Measurements from ENCODE around the gene IFIT2. TPM values are rescaled to one million over a fixed set of nuclear protein-coding genes. Genes with fewer than 3 reads are reported as not detected.
A peak's percentile ranks its signal among the peaks of the same experiment; 100 is the strongest.

Gene IFIT2
- polyA plus RNA-seq, 1 of the 3 experiments (the other 2 are of a cell fraction) = 0.99 TPM

DNA sequence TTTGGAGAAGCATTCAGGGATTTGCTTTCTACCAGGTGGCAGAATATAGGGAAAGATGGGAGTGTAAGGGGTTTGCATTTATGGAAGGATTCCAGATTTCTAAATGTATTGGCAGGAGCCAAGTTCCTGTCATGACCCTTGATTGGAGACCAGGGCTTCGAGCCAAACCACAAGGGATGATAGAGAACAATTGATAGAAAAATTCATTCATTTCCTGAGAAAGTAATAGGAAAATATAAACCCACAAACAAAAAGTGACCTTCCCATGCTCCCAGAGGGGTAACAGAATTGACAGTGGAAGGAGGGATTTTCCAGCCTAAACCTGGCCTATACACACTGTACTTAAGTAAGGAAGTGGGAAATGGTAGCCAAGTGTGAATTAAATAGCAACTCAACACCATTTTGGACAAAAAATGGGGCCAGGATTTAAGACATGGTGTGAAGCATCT is 22.4 kb upstream of the IFIT2 start (continued):
- TF ChIP-seq, protein P1, sequence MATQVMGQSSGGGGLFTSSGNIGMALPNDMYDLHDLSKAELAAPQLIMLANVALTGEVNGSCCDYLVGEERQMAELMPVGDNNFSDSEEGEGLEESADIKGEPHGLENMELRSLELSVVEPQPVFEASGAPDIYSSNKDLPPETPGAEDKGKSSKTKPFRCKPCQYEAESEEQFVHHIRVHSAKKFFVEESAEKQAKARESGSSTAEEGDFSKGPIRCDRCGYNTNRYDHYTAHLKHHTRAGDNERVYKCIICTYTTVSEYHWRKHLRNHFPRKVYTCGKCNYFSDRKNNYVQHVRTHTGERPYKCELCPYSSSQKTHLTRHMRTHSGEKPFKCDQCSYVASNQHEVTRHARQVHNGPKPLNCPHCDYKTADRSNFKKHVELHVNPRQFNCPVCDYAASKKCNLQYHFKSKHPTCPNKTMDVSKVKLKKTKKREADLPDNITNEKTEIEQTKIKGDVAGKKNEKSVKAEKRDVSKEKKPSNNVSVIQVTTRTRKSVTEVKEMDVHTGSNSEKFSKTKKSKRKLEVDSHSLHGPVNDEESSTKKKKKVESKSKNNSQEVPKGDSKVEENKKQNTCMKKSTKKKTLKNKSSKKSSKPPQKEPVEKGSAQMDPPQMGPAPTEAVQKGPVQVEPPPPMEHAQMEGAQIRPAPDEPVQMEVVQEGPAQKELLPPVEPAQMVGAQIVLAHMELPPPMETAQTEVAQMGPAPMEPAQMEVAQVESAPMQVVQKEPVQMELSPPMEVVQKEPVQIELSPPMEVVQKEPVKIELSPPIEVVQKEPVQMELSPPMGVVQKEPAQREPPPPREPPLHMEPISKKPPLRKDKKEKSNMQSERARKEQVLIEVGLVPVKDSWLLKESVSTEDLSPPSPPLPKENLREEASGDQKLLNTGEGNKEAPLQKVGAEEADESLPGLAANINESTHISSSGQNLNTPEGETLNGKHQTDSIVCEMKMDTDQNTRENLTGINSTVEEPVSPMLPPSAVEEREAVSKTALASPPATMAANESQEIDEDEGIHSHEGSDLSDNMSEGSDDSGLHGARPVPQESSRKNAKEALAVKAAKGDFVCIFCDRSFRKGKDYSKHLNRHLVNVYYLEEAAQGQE (IDR thresholded peaks at IDR 0.05; ENCODE audit: low read depth, low read length) = no peak
- TF ChIP-seq RCOR1 (IDR thresholded peaks at IDR 0.05; ENCODE audit: low read length) (no peak), NFIC (IDR thresholded peaks at IDR 0.05; ENCODE audit: borderline replicate concordance) (peak; percentile 99), TAF1 (IDR thresholded peaks at IDR 0.05; ENCODE audit: borderline replicate concordance, low read depth, low read length) (no peak), YY1 (IDR thresholded peaks at IDR 0.05; ENCODE audit: low read depth) (no peak), JUND (IDR thresholded peaks at IDR 0.05) (peak; percentile 78), GATA2 (CRISPR knock-in tag; IDR thresholded peaks at IDR 0.05) (no peak)

DNA sequence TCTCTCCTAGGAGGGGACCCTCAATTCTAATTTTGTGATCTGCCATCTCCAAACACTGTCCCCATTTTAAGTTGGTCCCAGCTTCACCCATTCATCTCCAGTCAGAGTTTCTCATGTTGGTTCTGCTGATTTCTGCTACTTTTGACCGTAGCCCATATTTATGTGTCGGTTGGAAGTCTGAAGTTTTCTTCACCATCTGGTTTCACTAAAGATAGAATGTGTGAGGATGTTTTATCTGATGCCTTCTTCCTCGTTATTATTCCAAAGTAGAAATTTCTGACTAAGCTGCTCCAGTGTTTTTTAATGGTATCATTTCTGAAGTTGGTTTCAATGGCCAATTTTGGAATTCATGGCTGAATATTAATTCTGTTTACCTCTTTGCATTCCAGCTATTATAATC is 21.3 kb upstream of the IFIT2 start:
- TF ChIP-seq TCF12 (IDR thresholded peaks at IDR 0.05) (peak; percentile 67), RCOR1 (IDR thresholded peaks at IDR 0.05; ENCODE audit: low read length) (no peak), SMC3 (IDR thresholded peaks at IDR 0.05; ENCODE audit: low read depth, low read length) (no peak)
- Histone ChIP-seq H3K36me3 (replicated peaks in 1 of 2; ENCODE audit: control insufficient read depth in 1 of 2, insufficient read depth in 2 of 2, low read length in 1 of 2) (no peaks in the 10 kb centered on the region), H3F3A (replicated peaks; ENCODE audit: insufficient read depth) (peaks cover 53% of the 10 kb centered on the region), H4K20me1 (ENCODE audit: insufficient read depth) (no peaks in the 10 kb centered on the region), H2AFZ (ENCODE audit: low read depth) (no peak overlapping the region), H3K4me1 (ENCODE audit: control insufficient read depth in 1 of 2, insufficient read depth in 2 of 2, low read depth in 1 of 2, low read length in 1 of 2) (peaks cover 58% of the 10 kb centered on the region in 2 experiments), H3K79me2 (ENCODE audit: insufficient read depth) (no peaks in the 10 kb centered on the region), H3K9me2 (no peaks in the 10 kb centered on the region), H3K4me2 (no peak overlapping the region), H3K27me3 (ENCODE audit: insufficient read depth) (no peaks in the 10 kb centered on the region), H3K27ac (ENCODE audit: low read depth in 2 of 2, low read length in 1 of 2) (peak overlapping the region; percentile 95 to 97), H3K9me3 (no peaks in the 10 kb centered on the region), H3K4me3 (ENCODE audit: low read depth in 2 of 2, low read length in 1 of 2) (no peak overlapping the region), H3K9ac (no peak overlapping the region)
- ChIA-PET POLR2A (no interaction called here), CTCF (interaction anchor here (1.3 kb wide), 1 partner anchor 88 kb away, joined by 6 read pairs; no protein-coding TSS in a partner anchor)
- WGBS (ENCODE audit: low lambda C conversion rate) = 69% methylated on average over 3 of the region's 3 CpGs
- DNase-seq = no peak

DNA sequence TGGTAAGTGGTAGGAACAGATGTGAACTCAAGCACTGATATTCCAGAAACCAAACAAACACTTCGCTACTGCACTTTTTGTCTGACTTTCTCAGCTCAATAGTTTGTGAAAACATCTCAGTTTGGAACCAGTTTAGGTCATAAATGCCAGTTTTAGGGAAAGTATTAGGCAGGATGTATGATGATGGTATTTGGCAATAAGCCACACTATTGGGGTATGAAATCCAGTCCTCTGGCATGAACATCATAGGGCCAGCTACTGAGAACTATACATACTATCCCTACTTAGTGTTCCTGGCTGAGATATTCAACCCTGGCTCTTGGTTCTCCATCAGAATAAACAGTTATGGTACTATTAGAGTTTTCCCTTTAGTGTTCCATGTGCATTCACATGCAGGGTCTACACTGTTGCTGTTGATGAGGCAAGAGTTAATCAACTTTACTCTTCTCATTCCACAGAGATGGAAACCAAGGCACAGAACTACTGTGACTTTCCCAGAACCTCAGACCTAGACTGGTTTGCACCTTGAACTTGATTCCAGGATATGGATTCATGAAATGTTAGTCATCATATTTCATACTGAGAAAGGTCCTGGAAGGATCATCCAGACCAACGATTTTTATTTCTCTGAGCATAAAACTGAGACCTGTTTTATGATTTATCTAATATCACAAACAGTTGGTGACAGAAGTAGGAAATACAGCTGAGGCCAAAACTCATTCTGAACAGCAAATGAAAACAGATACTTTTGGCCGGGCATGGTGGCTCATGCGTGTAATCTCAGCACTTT is 20.0 kb upstream of the IFIT2 start:
- peaks cover 58 to 61% of the 10 kb centered on the region in 2 experiments for H3K4me1 ChIP-seq (ENCODE audit: control insufficient read depth in 1 of 2, insufficient read depth in 2 of 2, low read depth in 1 of 2, low read length in 1 of 2)
- H4K20me1 ChIP-seq (ENCODE audit: insufficient read depth) = no peaks in the 10 kb centered on the region
- no peaks in the 10 kb centered on the region for H3K27me3 ChIP-seq (ENCODE audit: insufficient read depth)
- no peak overlapping the region for H2AFZ ChIP-seq (ENCODE audit: low read depth)
- H3K27ac ChIP-seq (ENCODE audit: low read depth in 2 of 2, low read length in 1 of 2) = peak overlapping the region; percentile 95 to 97
- whole genome bisulfite sequencing (ENCODE audit: low lambda C conversion rate) = 68% methylated on average over 4 of the region's 4 CpGs
- H3K9me3 ChIP-seq = no peaks in the 10 kb centered on the region
- ChIA-PET CTCF (interaction anchor here (1.0 to 1.3 kb wide), 2 partner anchors 11 to 71 kb away, joined by 3 read pairs; no protein-coding TSS in a partner anchor), POLR2A (no interaction called here)
- DNase-seq = no peak
- H3K9ac ChIP-seq = no peak overlapping the region
- no peak overlapping the region for H3K4me2 ChIP-seq
- H3K9me2 ChIP-seq = no peaks in the 10 kb centered on the region
- H3K4me3 ChIP-seq (ENCODE audit: low read depth in 2 of 2, low read length in 1 of 2) = no peak overlapping the region
- H3F3A ChIP-seq (replicated peaks; ENCODE audit: insufficient read depth) = peaks cover 53% of the 10 kb centered on the region
- TF ChIP-seq, protein P2, sequence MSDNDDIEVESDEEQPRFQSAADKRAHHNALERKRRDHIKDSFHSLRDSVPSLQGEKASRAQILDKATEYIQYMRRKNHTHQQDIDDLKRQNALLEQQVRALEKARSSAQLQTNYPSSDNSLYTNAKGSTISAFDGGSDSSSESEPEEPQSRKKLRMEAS (IDR thresholded peaks at IDR 0.05; ENCODE audit: low read depth) = no peak
- TF ChIP-seq EP300 (IDR thresholded peaks at IDR 0.05; ENCODE audit: borderline replicate concordance in 1 of 2, low read depth in 1 of 2, low read length in 1 of 2) (peak in 1 of 2 experiments; percentile 35; a peak in 1 of 4 replicates), JUND (IDR thresholded peaks at IDR 0.05) (peak; percentile 48; the same call in 1 of the 2 replicates), FOXJ3 (CRISPR knock-in tag; IDR thresholded peaks at IDR 0.05) (no peak), ELF1 (IDR thresholded peaks at IDR 0.05) (no peak), RCOR1 (IDR thresholded peaks at IDR 0.05; ENCODE audit: low read length) (no peak), RAD21 (IDR thresholded peaks at IDR 0.05; ENCODE audit: low read length) (no peak), EZH2phosphoT487 (IDR thresholded peaks at IDR 0.05; ENCODE audit: borderline replicate concordance, low read depth) (no peak), TCF12 (IDR thresholded peaks at IDR 0.05) (peak; percentile 58), GABPA (IDR thresholded peaks at IDR 0.05; ENCODE audit: low read depth) (no peak)
- TF ChIP-seq, protein P3, sequence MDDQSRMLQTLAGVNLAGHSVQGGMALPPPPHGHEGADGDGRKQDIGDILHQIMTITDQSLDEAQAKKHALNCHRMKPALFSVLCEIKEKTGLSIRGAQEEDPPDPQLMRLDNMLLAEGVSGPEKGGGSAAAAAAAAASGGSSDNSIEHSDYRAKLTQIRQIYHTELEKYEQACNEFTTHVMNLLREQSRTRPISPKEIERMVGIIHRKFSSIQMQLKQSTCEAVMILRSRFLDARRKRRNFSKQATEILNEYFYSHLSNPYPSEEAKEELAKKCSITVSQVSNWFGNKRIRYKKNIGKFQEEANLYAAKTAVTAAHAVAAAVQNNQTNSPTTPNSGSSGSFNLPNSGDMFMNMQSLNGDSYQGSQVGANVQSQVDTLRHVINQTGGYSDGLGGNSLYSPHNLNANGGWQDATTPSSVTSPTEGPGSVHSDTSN (IDR thresholded peaks at IDR 0.05) = peak; percentile 62
- TF ChIP-seq, protein P4, sequence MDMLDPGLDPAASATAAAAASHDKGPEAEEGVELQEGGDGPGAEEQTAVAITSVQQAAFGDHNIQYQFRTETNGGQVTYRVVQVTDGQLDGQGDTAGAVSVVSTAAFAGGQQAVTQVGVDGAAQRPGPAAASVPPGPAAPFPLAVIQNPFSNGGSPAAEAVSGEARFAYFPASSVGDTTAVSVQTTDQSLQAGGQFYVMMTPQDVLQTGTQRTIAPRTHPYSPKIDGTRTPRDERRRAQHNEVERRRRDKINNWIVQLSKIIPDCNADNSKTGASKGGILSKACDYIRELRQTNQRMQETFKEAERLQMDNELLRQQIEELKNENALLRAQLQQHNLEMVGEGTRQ (IDR thresholded peaks at IDR 0.05; ENCODE audit: borderline replicate concordance, low read depth, low read length) = no peak
- no peaks in the 10 kb centered on the region for H3K36me3 ChIP-seq (replicated peaks in 1 of 2; ENCODE audit: control insufficient read depth in 1 of 2, insufficient read depth in 2 of 2, low read length in 1 of 2)
- no peaks in the 10 kb centered on the region for H3K79me2 ChIP-seq (ENCODE audit: insufficient read depth)
